Astrocyte (in vitro differentiated cells and primary cell): ENCODE measurements around the gene PLPP3. TPM values are rescaled to one million over a fixed set of nuclear protein-coding genes. Genes with fewer than 3 reads are reported as not detected.

Source experiments
- DNase-seq: peaks from one replicate; pipeline ENCODE4 v3.0.0-alpha.2; 2010; ENCODE audit warnings: low read depth
- FAIRE-seq: peaks from 2 replicates; lab custom pipeline; 2011; peaks lifted over from hg19 to GRCh38; lab: Jason Lieb, UNC
- H2AFZ ChIP-seq: 2 replicates; pipeline ENCODE4 v1.6.0; 2012; ENCODE audit warnings: low read depth, low read length, inconsistent platforms
- H3K27ac ChIP-seq: 2 replicates; pipeline ENCODE4 v1.5.1; 2011; ENCODE audit warnings: low read depth, low read length, inconsistent platforms
- H3K27me3 ChIP-seq: 2 replicates; pipeline ENCODE4 v1.6.0; 2011; ENCODE audit warnings: low read length, inconsistent platforms; ENCODE audit not compliant: insufficient read depth
- H3K36me3 ChIP-seq: 2 replicates; pipeline ENCODE4 v1.5.1; 2011; ENCODE audit warnings: low read length, inconsistent platforms; ENCODE audit not compliant: insufficient read depth
- H3K4me1 ChIP-seq: 2 replicates; pipeline ENCODE4 v1.5.1; 2011; ENCODE audit warnings: low read length, inconsistent platforms; ENCODE audit not compliant: insufficient read depth
- H3K4me2 ChIP-seq: 2 replicates; pipeline ENCODE4 v1.6.0; 2012; ENCODE audit warnings: low read length, inconsistent platforms
- H3K4me3 ChIP-seq: 2 replicates; pipeline ENCODE4 v1.5.1; 2011; ENCODE audit warnings: low read depth, mild to moderate bottlenecking, low read length, inconsistent platforms; ENCODE audit not compliant: insufficient read depth
- H3K79me2 ChIP-seq: 2 replicates; pipeline ENCODE4 v1.6.0; 2012; ENCODE audit warnings: mild to moderate bottlenecking, low read length, inconsistent platforms; ENCODE audit not compliant: insufficient read depth
- H3K9ac ChIP-seq: 2 replicates; pipeline ENCODE4 v1.6.0; 2012; ENCODE audit warnings: mild to moderate bottlenecking, low read length, inconsistent platforms
- H3K9me3 ChIP-seq: 2 replicates; pipeline ENCODE4 v1.5.1; 2012; ENCODE audit warnings: low read depth, mild to moderate bottlenecking, low read length, inconsistent platforms; ENCODE audit not compliant: insufficient read depth
- H4K20me1 ChIP-seq: 2 replicates; pipeline ENCODE4 v1.6.0; 2012; ENCODE audit warnings: low read length, inconsistent platforms; ENCODE audit not compliant: insufficient read depth
- H3K27ac Mint-ChIP-seq: one replicate; pipeline ENCODE4 v1.8.0; 2021; ENCODE audit warnings: mild to moderate bottlenecking, mixed read lengths; ENCODE audit not compliant: unreplicated experiment
- H3K27me3 Mint-ChIP-seq: one replicate; pipeline ENCODE4 v1.8.0; 2021; ENCODE audit warnings: low read depth, mixed read lengths; ENCODE audit not compliant: unreplicated experiment
- H3K36me3 Mint-ChIP-seq: one replicate; pipeline ENCODE4 v1.8.0; 2021; ENCODE audit warnings: low read depth, mixed read lengths; ENCODE audit not compliant: unreplicated experiment
- H3K4me1 Mint-ChIP-seq: one replicate; pipeline ENCODE4 v1.8.0; 2021; ENCODE audit warnings: low read depth, mixed read lengths; ENCODE audit not compliant: unreplicated experiment
- H3K4me3 Mint-ChIP-seq: one replicate; pipeline ENCODE4 v1.8.0; 2021; ENCODE audit warnings: mild to moderate bottlenecking, moderate library complexity, mixed read lengths; ENCODE audit not compliant: unreplicated experiment
- H3K9me3 Mint-ChIP-seq: one replicate; pipeline ENCODE4 v1.8.0; 2021; ENCODE audit warnings: mild to moderate bottlenecking, mixed read lengths; ENCODE audit not compliant: unreplicated experiment
- CTCF ChIP-seq: IDR thresholded peaks from 2 replicates; pipeline ENCODE4 v1.5.1; 2011; ENCODE audit warnings: low read depth, mild to moderate bottlenecking, inconsistent platforms, low read length, moderate library complexity; ENCODE audit not compliant: insufficient read depth
- EZH2 ChIP-seq: IDR thresholded peaks from 2 replicates; pipeline ENCODE4 v1.6.1; 2012; ENCODE audit warnings: mild to moderate bottlenecking, low read length, inconsistent platforms; ENCODE audit not compliant: insufficient read depth
- total RNA-seq: library from RNA; stranded (reverse); gene quantifications from 2 replicates; pipeline ENCODE4 v1.2.1, GENCODE V29; 2021

PLPP3 gene
- total RNA-seq, 1 donor from 2014 or later, result 2.2 TPM

GRCh38 chr1:56450004-56450666, 129.2 kb downstream of the PLPP3 start:
- Mint-ChIP-seq H3K27ac (no peak overlapping the region), H3K4me1 (no peaks in the 10 kb centered on the region), H3K27me3 (peaks cover 45% of the 10 kb centered on the region), H3K9me3 (no peaks in the 10 kb centered on the region), H3K4me3 (no peak overlapping the region), H3K36me3 (no peaks in the 10 kb centered on the region)
- no peaks in the 10 kb centered on the region for H3K79me2 ChIP-seq
- H3K4me2 ChIP-seq, result no peak overlapping the region
- H3K4me3 ChIP-seq, result no peak overlapping the region
- H3K27me3 ChIP-seq, result no peaks in the 10 kb centered on the region
- H3K4me1 ChIP-seq, result no peaks in the 10 kb centered on the region
- DNase-seq (no peak), FAIRE-seq (no peak)
- H2AFZ ChIP-seq, result no peak overlapping the region
- no peaks in the 10 kb centered on the region for H3K9me3 ChIP-seq
- H3K27ac ChIP-seq, result no peak overlapping the region
- no peaks in the 10 kb centered on the region for H4K20me1 ChIP-seq
- TF ChIP-seq EZH2 (no peak), CTCF (no peak)
- no peak overlapping the region for H3K9ac ChIP-seq
- H3K36me3 ChIP-seq, result no peaks in the 10 kb centered on the region

GRCh38 chr1:56448529-56449300, 130.6 kb downstream of the PLPP3 start:
- Histone ChIP-seq H3K9ac (no peak overlapping the region), H3K9me3 (no peaks in the 10 kb centered on the region), H3K4me1 (no peaks in the 10 kb centered on the region), H3K27ac (no peak overlapping the region), H3K36me3 (no peaks in the 10 kb centered on the region), H3K4me2 (no peak overlapping the region), H4K20me1 (no peaks in the 10 kb centered on the region), H3K79me2 (no peaks in the 10 kb centered on the region), H2AFZ (no peak overlapping the region), H3K27me3 (no peaks in the 10 kb centered on the region), H3K4me3 (no peak overlapping the region)
- DNase-seq (no peak), FAIRE-seq (no peak)
- Mint-ChIP-seq H3K27ac (no peak overlapping the region), H3K9me3 (no peaks in the 10 kb centered on the region), H3K4me1 (no peaks in the 10 kb centered on the region), H3K27me3 (peaks cover 51% of the 10 kb centered on the region), H3K36me3 (no peaks in the 10 kb centered on the region), H3K4me3 (no peak overlapping the region)
- TF ChIP-seq EZH2, result no peak
- no peak for TF ChIP-seq CTCF

GRCh38 chr1:56447823-56448222, 131.5 kb downstream of the PLPP3 start:
- Histone ChIP-seq H3K4me2 (no peak overlapping the region), H3K4me1 (no peaks in the 10 kb centered on the region), H3K4me3 (no peak overlapping the region), H4K20me1 (no peaks in the 10 kb centered on the region), H3K36me3 (no peaks in the 10 kb centered on the region), H3K27ac (no peak overlapping the region), H3K79me2 (no peaks in the 10 kb centered on the region), H2AFZ (no peak overlapping the region), H3K9me3 (no peaks in the 10 kb centered on the region), H3K27me3 (no peaks in the 10 kb centered on the region), H3K9ac (no peak overlapping the region)
- H3K9me3 Mint-ChIP-seq, result no peaks in the 10 kb centered on the region
- H3K4me1 Mint-ChIP-seq, result no peaks in the 10 kb centered on the region
- H3K27me3 Mint-ChIP-seq, result peaks cover 51% of the 10 kb centered on the region
- DNase-seq (no peak), FAIRE-seq (no peak)
- no peaks in the 10 kb centered on the region for H3K36me3 Mint-ChIP-seq
- TF ChIP-seq EZH2 (no peak), CTCF (no peak)
- no peak overlapping the region for H3K4me3 Mint-ChIP-seq
- no peak overlapping the region for H3K27ac Mint-ChIP-seq
